GM12878 (cell line): ENCODE results near the gene FGF12. TPM values are rescaled to one million over a fixed set of nuclear protein-coding genes. Genes with fewer than 3 reads are reported as not detected.

Source experiments
- ATAC-seq: fragments of 200-7000 bp; cut with Tn5 transposase; 3 replicates; pipeline ENCODE4 v1.9.1; 2020; ENCODE audit warnings: mild to moderate bottlenecking, moderate library complexity
- BruUV-seq: library from RNA; stranded (reverse); fragments of 400-500 nt; replicated peaks from 2 replicates; lab custom pipeline; 2021; lab: Mats Ljungman, UMichigan
- CTCF ChIA-PET: fragments of 300-600 bp; sonication (Branson Sonifier 250); formaldehyde crosslinking; extraction: SDS; loops from one replicate; lab custom pipeline; 2021; ENCODE audit warnings: inconsistent platforms; lab: Yijun Ruan, JAX
- POLR2A ChIA-PET: fragments of 350-600 bp; formaldehyde crosslinking; extraction: SDS; loops from one replicate; lab custom pipeline; 2021; ENCODE audit warnings: inconsistent platforms; lab: Charles Lee
- RAD21 ChIA-PET: fragments of 300-600 bp; sonication (Branson Sonifier 250); formaldehyde crosslinking; loops from one replicate; lab custom pipeline; 2023; ENCODE audit warnings: antibody characterized with exemption; ENCODE audit not compliant: unreplicated experiment; lab: Charles Lee
- SMC1A ChIA-PET: fragments of 300-600 bp; sonication (Branson Sonifier 250); formaldehyde crosslinking; loops from one replicate; lab custom pipeline; 2023; ENCODE audit not compliant: unreplicated experiment, uncharacterized antibody; lab: Charles Lee
- DNase-seq: peaks from one replicate; pipeline ENCODE4 v3.0.0-alpha.2; 2011; ENCODE audit warnings: low read depth, low spot score
- FAIRE-seq: peaks from 3 replicates; lab custom pipeline; 2011; peaks lifted over from hg19 to GRCh38; lab: Jason Lieb, UNC
- H2AFZ ChIP-seq: 2 replicates; pipeline ENCODE4 v1.6.0; 2011; ENCODE audit warnings: low read depth, low read length, control low read depth; ENCODE audit not compliant: control insufficient read depth
- H3K27ac ChIP-seq: 2 replicates; pipeline ENCODE4 v1.5.1; 2011; ENCODE audit warnings: control low read depth; ENCODE audit not compliant: control insufficient read depth, insufficient read depth
- H3K27me3 ChIP-seq, 2 experiments: replicated peaks in 1 of 2; 2 replicates each; pipeline versions ENCODE4 v1.6.0 to v1.6.1; 2011; ENCODE audit warnings: low read length in 1 of 2; ENCODE audit not compliant: control insufficient read depth in 2 of 2, insufficient read depth in 2 of 2
- H3K36me3 ChIP-seq, 2 experiments: 2 replicates each; pipeline ENCODE4 v1.5.1; 2011; ENCODE audit warnings: low read length in 1 of 2; ENCODE audit not compliant: control insufficient read depth in 2 of 2, insufficient read depth in 2 of 2
- H3K4me1 ChIP-seq: 2 replicates; pipeline ENCODE4 v1.6.1; 2011; ENCODE audit warnings: mild to moderate bottlenecking, low read length, moderate library complexity, mixed read lengths; ENCODE audit not compliant: control insufficient read depth, insufficient read depth
- H3K4me2 ChIP-seq: 2 replicates; pipeline ENCODE4 v1.6.0; 2011; ENCODE audit warnings: control low read depth; ENCODE audit not compliant: control insufficient read depth, insufficient read depth
- H3K4me3 ChIP-seq: fragments of 200-600 bp; sonication (generic); 2 replicates; pipeline ENCODE4 v1.5.1; 2016
- H3K79me2 ChIP-seq: 2 replicates; pipeline ENCODE4 v1.6.0; 2011; ENCODE audit warnings: low read length; ENCODE audit not compliant: control insufficient read depth, insufficient read depth
- H3K9ac ChIP-seq: 2 replicates; pipeline ENCODE4 v1.8.0; 2011; ENCODE audit warnings: low read length, control low read depth, mixed read lengths; ENCODE audit not compliant: control insufficient read depth, insufficient read depth
- H3K9me3 ChIP-seq: replicated peaks from 3 replicates; pipeline ENCODE4 v1.5.1; 2011; ENCODE audit warnings: mild to moderate bottlenecking, low read length; ENCODE audit not compliant: control insufficient read depth, insufficient read depth
- H4K20me1 ChIP-seq: 2 replicates; pipeline ENCODE4 v1.6.0; 2011; ENCODE audit not compliant: control insufficient read depth, insufficient read depth
- ASH2L ChIP-seq: fragments of 300-600, 200-600 bp; sonication (generic); IDR thresholded peaks from 2 replicates; pipeline ENCODE4 v1.6.1; 2017; ENCODE audit warnings: low read depth, mild to moderate bottlenecking, borderline replicate concordance
- EGR1 ChIP-seq, 2 experiments: IDR thresholded peaks; 1 replicate in 1 of 2; 2 replicates in 1 of 2; pipeline ENCODE4 v1.6.1; 2011 to 2012; ENCODE audit warnings: low read depth in 2 of 2, low read length in 2 of 2, borderline replicate concordance in 1 of 2, mild to moderate bottlenecking in 1 of 2, moderate library complexity in 1 of 2
- KLF5 ChIP-seq: fragments of 450-650 bp; IDR thresholded peaks from 2 replicates; pipeline ENCODE4 v1.6.1; 2014; ENCODE audit warnings: mild to moderate bottlenecking; ENCODE audit not compliant: partially characterized antibody
- MAX ChIP-seq: IDR thresholded peaks from 2 replicates; pipeline ENCODE4 v1.6.1; 2012; ENCODE audit warnings: low read depth, low read length, improper control_type of control experiment
- POLR2AphosphoS2 ChIP-seq: IDR thresholded peaks from 2 replicates; pipeline ENCODE4 v1.6.1; 2011; ENCODE audit warnings: low read depth, mild to moderate bottlenecking, low read length, improper control_type of control experiment, moderate library complexity
- POU2F2 ChIP-seq: IDR thresholded peaks from 3 replicates; pipeline ENCODE4 v1.6.1; 2011; ENCODE audit warnings: low read depth, mild to moderate bottlenecking, low read length, borderline replicate concordance
- SKIL ChIP-seq: fragments of 450-650 bp; IDR thresholded peaks from 2 replicates; pipeline ENCODE4 v1.6.1; 2017; ENCODE audit warnings: mild to moderate bottlenecking, low read depth, inconsistent platforms; ENCODE audit not compliant: poor library complexity, severe bottlenecking
- TAF1 ChIP-seq: IDR thresholded peaks from 2 replicates; pipeline ENCODE4 v1.6.1; 2011; ENCODE audit warnings: mild to moderate bottlenecking, low read depth, low read length, borderline replicate concordance
- ZBTB4 ChIP-seq: fragments of 450-650 bp; formaldehyde crosslinking; IDR thresholded peaks from 2 replicates; pipeline ENCODE4 v1.4.0; 2022; ENCODE audit warnings: mild to moderate bottlenecking, moderate library complexity
- ZNF592 ChIP-seq: fragments of 450-650 bp; IDR thresholded peaks from 2 replicates; pipeline ENCODE4 v1.6.1; 2017; ENCODE audit warnings: mild to moderate bottlenecking, moderate library complexity
- in situ Hi-C: fragments of 300-500 bp; cut with MboI; formaldehyde crosslinking; loops from 9 replicates; pipeline ENCODE4 v1.14.3; 2018; ENCODE audit warnings: mixed read lengths
- intact Hi-C: fragments of 100-400 bp; cut with micrococcal nuclease; formaldehyde crosslinking; loops from one replicate; pipeline ENCODE4 v1.14.2; 2022; ENCODE audit not compliant: unreplicated experiment
- polyA plus RNA-seq, 11 experiments: library from polyadenylated mRNA; depleted of rRNA in 4 of 11; unstranded in 6 of 11; stranded (reverse) in 5 of 11; fragments of >200 nt; fragmentation: Nextera tagmentation in 4 of 11; fragmentation: Illumina TruSeq in 1 of 11; extraction: Ambion mirVana in 4 of 11; extraction: Trizol in 1 of 11; gene quantifications; 1 replicate in 1 of 11; 2 replicates in 10 of 11; pipeline versions ENCODE4 v1.2.1 to v1.2.3, GENCODE V29; 2011 to 2016; ENCODE audit warnings: inconsistent platforms in 2 of 11, missing spikeins in 2 of 11, low read depth in 1 of 11
- total RNA-seq, 4 experiments: library from RNA; depleted of rRNA in 3 of 4; stranded (reverse); fragments of >200 nt in 3 of 4; fragmentation: Illumina TruSeq in 1 of 4; extraction: Trizol in 1 of 4; gene quantifications; 2 replicates each; pipeline versions ENCODE4 v1.2.1 to v1.2.3, GENCODE V29; 2013 to 2021

The FGF12 gene
- total and polyA plus RNA-seq, 10 of the 15 experiments (the other 5 are each of a cell fraction or from before 2014, with no cell fraction given) = 0.03 to 0.43 (median 0.13) TPM; not detected in 7

GRCh38 chr3:192570821-192571791 lies 156.2 kb downstream of the FGF12 start (continued):
- TF ChIP-seq ZBTB4 (CRISPR knock-in tag) (no peak), EGR1 (IDR thresholded peaks at IDR 0.05; ENCODE audit: borderline replicate concordance in 1 of 2, low read depth in 2 of 2, low read length in 2 of 2) (no peak)

- H3K79me2 ChIP-seq = no peaks in the 10 kb centered on the region
- H2AFZ ChIP-seq = no peak overlapping the region
- no TSS peak for BruUV-seq
- no peak for ATAC-seq
- no peak overlapping the region for H3K27ac ChIP-seq
- in situ Hi-C loops (no loop called here), intact Hi-C loops (no loop called here)
- SMC1A ChIA-PET = interaction anchor here (0.6 to 1.7 kb wide), 3 partner anchors 8 to 23 kb away, joined by 3 to 5 read pairs (median 3); no protein-coding TSS in a partner anchor
- H3K4me1 ChIP-seq = no peaks in the 10 kb centered on the region; the same call in 1 of the 2 replicates
- no peak overlapping the region for H3K4me2 ChIP-seq
- DNase-seq = no peak
- RAD21 ChIA-PET = no interaction called here
- POLR2A ChIA-PET = no interaction called here
- CTCF ChIA-PET = interaction anchor here (1.1 kb wide), 1 partner anchor 1002 kb away, joined by 3 read pairs; no protein-coding TSS in a partner anchor
- no peak overlapping the region for H3K4me3 ChIP-seq
- H4K20me1 ChIP-seq = no peaks in the 10 kb centered on the region
- H3K36me3 ChIP-seq = no peaks in the 10 kb centered on the region
- H3K27me3 ChIP-seq = no peaks in the 10 kb centered on the region; a peak in 1 of 4 replicates
- FAIRE-seq = no peak
- H3K9ac ChIP-seq = no peak overlapping the region
- H3K9me3 ChIP-seq = no peaks in the 10 kb centered on the region
- TF ChIP-seq TAF1 = no peak
- TF ChIP-seq ASH2L = no peak
- no peak for TF ChIP-seq MAX
- no peak for TF ChIP-seq POU2F2
- no peak for TF ChIP-seq KLF5
- TF ChIP-seq SKIL = no peak
- no peak for TF ChIP-seq ZNF592
- no peak for TF ChIP-seq POLR2AphosphoS2
Observed at GRCh38 chr3:192570315-192570714, 157.0 kb downstream of the FGF12 start.
